Stimulated activated CD8-positive, alpha-beta memory T cell treated with anti-CD3 and anti-CD28 coated beads, Interleukin-2, amount 100 ng/mL, for 1 hour (primary cell): ENCODE measurements around the gene ATOX1.
"Not testable (repeated sequence)": the region's sequence is repeated elsewhere in the genome, so short reads cannot be mapped to it uniquely, and the experiment has no call there.

Experiments used
- DNase-seq, 2 donors: peaks; one replicate each; pipeline ENCODE4 v3.0.0-alpha.2; 2020; ENCODE audit warnings: low read depth in 2 of 2

ATOX1 gene

GRCh38 chr5:151733358-151734063 is 24.9 kb downstream of the ATOX1 start:
- no peak for DNase-seq

- DNase-seq = no peak
Measured at GRCh38 chr5:151730381-151730780, 28.1 kb downstream of the ATOX1 start.

GRCh38 chr5:151729597-151729996 is 28.8 kb downstream of the ATOX1 start:
- DNase-seq = not testable (repeated sequence)

GRCh38 chr5:151724360-151724759 is 34.1 kb downstream of the ATOX1 start:
- no peak for DNase-seq

- DNase-seq = no peak
Measured at GRCh38 chr5:151722546-151722945, 35.9 kb downstream of the ATOX1 start.

GRCh38 chr5:151721812-151722391 is 36.5 kb downstream of the ATOX1 start:
- DNase-seq = no peak

GRCh38 chr5:151721087-151721646 is 37.3 kb downstream of the ATOX1 start:
- DNase-seq = no peak

GRCh38 chr5:151720215-151720614 is 38.2 kb downstream of the ATOX1 start:
- no peak for DNase-seq

- DNase-seq = no peak
Measured at GRCh38 chr5:151719228-151720000, 39.0 kb downstream of the ATOX1 start.

- no peak for DNase-seq
Measured at GRCh38 chr5:151718646-151719045, 39.8 kb downstream of the ATOX1 start.

- DNase-seq = no peak
Measured at GRCh38 chr5:151718153-151718552, 40.3 kb downstream of the ATOX1 start.

GRCh38 chr5:151717416-151717815 is 41.0 kb downstream of the ATOX1 start:
- no peak for DNase-seq

- no peak for DNase-seq
Measured at GRCh38 chr5:151709109-151709735, 49.2 kb downstream of the ATOX1 start.

GRCh38 chr5:151708126-151708525 is 50.3 kb downstream of the ATOX1 start:
- no peak for DNase-seq

- DNase-seq = no peak
Measured at GRCh38 chr5:151707567-151707966, 50.9 kb downstream of the ATOX1 start.

- no peak for DNase-seq
Measured at GRCh38 chr5:151706906-151707305, 51.5 kb downstream of the ATOX1 start.

GRCh38 chr5:151703780-151704179 is 54.7 kb downstream of the ATOX1 start:
- no peak for DNase-seq

- no peak for DNase-seq
Measured at GRCh38 chr5:151703227-151703626, 55.2 kb downstream of the ATOX1 start.

GRCh38 chr5:151700820-151701219 is 57.6 kb downstream of the ATOX1 start:
- DNase-seq = no peak

- DNase-seq = no peak
Measured at GRCh38 chr5:151700296-151700695, 58.1 kb downstream of the ATOX1 start.

- DNase-seq = no peak
Measured at GRCh38 chr5:151699071-151699901, 59.1 kb downstream of the ATOX1 start.
